ENCODE results near the gene SLC9C1. TPM values are rescaled to one million over a fixed set of nuclear protein-coding genes. Genes with fewer than 3 reads are reported as not detected.

SLC9C1 gene
- total and polyA plus RNA-seq, 7 donors: 0.01 to 0.32 (median 0.17) TPM; not detected in 2

DNA sequence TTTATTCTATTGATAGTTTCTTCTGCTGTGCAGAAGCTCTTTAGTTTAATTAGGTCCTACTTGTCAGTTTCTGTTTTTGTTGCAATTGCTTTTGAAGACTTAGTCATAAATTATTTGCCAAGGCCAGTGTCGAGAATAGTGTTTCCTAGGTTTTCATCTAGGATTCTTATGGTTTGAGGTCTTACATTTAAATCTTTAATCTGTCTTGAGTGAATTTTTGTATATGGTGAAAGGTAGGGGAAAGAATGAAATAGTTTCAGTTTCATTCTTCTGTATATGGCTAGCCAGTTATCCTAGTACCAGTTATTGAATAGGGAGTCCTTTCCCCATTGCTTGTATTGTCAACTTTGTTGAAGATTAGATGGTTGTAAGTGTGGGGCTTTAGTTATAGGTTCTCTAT, 150.3 kb downstream of the SLC9C1 start:
- Histone ChIP-seq H3K36me3 (ENCODE audit: insufficient read depth in 1 of 2, low read depth in 1 of 2) (no peaks in the 10 kb centered on the region), H3K9me3 (no peaks in the 10 kb centered on the region), H3K27ac (no peak overlapping the region), H3K4me1 (no peaks in the 10 kb centered on the region), H3K27me3 (ENCODE audit: insufficient read depth in 3 of 3, low read length in 2 of 3) (no peaks in the 10 kb centered on the region), H3K4me3 (no peak overlapping the region)
- no peak for DNase-seq
- intact Hi-C loops (cut with DNase I): no loop called here
- ATAC-seq: no peak
- TF ChIP-seq CTCF (IDR thresholded peaks at IDR 0.05): no peak
- 73 to 83% (median 76%) methylated on average over 1 of the region's 1 CpG for WGBS, 3 donors

GRCh38 chr3:112143251-112143650, 150.8 kb downstream of the SLC9C1 start:
- H3K36me3 ChIP-seq (ENCODE audit: insufficient read depth in 1 of 2, low read depth in 1 of 2): no peaks in the 10 kb centered on the region
- H3K4me1 ChIP-seq: no peaks in the 10 kb centered on the region
- no peak overlapping the region for H3K4me3 ChIP-seq
- no peak for TF ChIP-seq CTCF (IDR thresholded peaks at IDR 0.05)
- ATAC-seq (no peak), DNase-seq (no peak)
- H3K27me3 ChIP-seq (ENCODE audit: insufficient read depth in 3 of 3, low read length in 2 of 3): no peaks in the 10 kb centered on the region
- WGBS, 3 donors: 79 to 94% (median 87%) methylated on average over 1 of the region's 1 CpG
- no peaks in the 10 kb centered on the region for H3K9me3 ChIP-seq
- intact Hi-C loops (cut with DNase I): no loop called here
- H3K27ac ChIP-seq: no peak overlapping the region

DNA sequence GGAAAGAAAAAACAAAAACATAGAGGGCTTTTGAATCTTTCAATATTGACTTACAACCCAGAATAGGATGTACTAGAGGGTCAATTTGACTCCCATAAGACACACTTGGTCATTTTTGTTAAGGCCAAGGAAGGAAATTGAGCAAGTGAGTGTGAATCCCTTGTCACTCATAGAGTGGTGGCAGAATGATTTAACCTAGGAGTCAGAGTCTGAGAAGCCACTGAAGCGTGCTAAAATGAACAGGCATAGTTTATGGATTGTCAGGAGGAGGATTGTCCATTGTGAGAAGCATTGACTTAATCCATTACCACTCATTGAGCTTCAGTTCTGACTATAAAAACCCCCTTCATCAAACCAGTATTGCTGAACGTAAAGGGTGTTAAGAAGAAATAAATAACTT, 152.7 kb downstream of the SLC9C1 start:
- 72 to 80% (median 78%) methylated on average over 2 of the region's 2 CpGs for WGBS, 3 donors
- TF ChIP-seq CTCF (IDR thresholded peaks at IDR 0.05): no peak
- no peaks in the 10 kb centered on the region for H3K27me3 ChIP-seq (ENCODE audit: insufficient read depth in 3 of 3, low read length in 2 of 3)
- no peak overlapping the region for H3K4me3 ChIP-seq
- ATAC-seq (no peak), DNase-seq (no peak)
- H3K36me3 ChIP-seq (ENCODE audit: insufficient read depth in 1 of 2, low read depth in 1 of 2): no peaks in the 10 kb centered on the region
- no peaks in the 10 kb centered on the region for H3K9me3 ChIP-seq
- peaks cover 4% of the 10 kb centered on the region for H3K4me1 ChIP-seq
- intact Hi-C loops (cut with DNase I): no loop called here
- no peak overlapping the region for H3K27ac ChIP-seq

DNA sequence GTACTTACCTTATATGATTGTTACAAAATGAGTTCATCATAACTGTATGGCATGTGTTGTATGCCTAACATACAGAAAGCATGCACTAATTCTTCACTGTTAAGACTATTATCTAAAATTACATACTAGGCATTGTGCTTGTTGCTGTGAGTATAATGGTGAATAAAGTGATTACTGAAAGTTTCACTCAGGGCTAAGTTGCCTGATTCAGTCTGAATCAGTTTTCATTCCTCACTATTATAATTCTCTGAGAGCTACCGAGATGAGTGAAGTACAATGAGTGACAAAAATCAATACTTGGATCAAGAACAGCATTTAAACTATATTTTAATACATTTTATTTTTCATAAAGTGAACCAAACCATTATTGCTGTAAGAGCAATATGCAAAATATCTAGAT, 153.4 kb downstream of the SLC9C1 start:
- no peaks in the 10 kb centered on the region for H3K36me3 ChIP-seq (ENCODE audit: insufficient read depth in 1 of 2, low read depth in 1 of 2)
- 79 to 95% (median 84%) methylated on average over 1 of the region's 1 CpG for WGBS, 3 donors
- H3K4me3 ChIP-seq: no peak overlapping the region
- ATAC-seq: no peak
- no peak for TF ChIP-seq CTCF (IDR thresholded peaks at IDR 0.05)
- no peak overlapping the region for H3K27ac ChIP-seq
- no peak for DNase-seq
- intact Hi-C loops (cut with DNase I): no loop called here
- no peaks in the 10 kb centered on the region for H3K9me3 ChIP-seq
- H3K4me1 ChIP-seq: peaks cover 4% of the 10 kb centered on the region
- H3K27me3 ChIP-seq (ENCODE audit: insufficient read depth in 3 of 3, low read length in 2 of 3): no peaks in the 10 kb centered on the region

DNA sequence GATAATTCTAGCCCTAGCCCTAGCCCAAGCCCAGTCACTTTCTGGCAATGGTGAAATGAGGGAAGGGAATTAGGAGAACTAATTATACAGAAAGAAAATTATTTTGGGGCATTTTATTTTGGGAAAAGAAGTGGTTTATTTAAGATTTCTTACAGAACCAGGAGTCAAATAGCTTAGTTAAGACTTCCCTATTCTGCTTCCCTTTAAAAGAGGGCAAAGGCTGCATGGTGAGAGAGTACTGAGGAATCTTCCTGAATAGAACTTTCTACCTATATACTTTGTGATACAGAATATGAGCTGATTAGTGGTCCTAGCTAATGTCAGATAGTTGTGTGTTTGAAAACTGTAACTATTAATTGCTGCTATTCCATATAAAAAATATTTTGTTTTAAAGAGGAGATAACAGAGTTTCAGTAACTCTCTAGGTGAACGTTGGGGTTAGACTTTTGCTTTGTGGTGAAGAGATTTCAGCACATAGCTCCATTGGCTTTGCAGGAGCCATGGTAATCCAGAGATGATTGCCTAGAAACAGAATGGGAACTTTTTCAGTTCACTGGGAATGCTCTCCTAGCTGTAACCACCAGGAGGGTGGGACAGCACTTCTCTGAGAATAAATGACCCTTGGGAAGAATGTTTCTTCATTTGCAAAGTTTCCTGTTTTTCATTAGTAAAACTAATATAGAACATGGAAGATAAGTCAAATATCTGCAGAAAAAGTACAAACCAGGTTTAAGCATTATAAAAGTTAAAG, 155.6 kb downstream of the SLC9C1 start:
- intact Hi-C loops (cut with DNase I): loop anchor here (5.0 kb wide), 1 partner anchor 394 kb away; no protein-coding TSS in a partner anchor
- DNase-seq (no peak), ATAC-seq (no peak)
- no peaks in the 10 kb centered on the region for H3K27me3 ChIP-seq (ENCODE audit: insufficient read depth in 3 of 3, low read length in 2 of 3)
- WGBS, 3 donors: 39 to 51% (median 50%) methylated on average over 1 of the region's 1 CpG
- H3K4me3 ChIP-seq: no peak overlapping the region
- no peaks in the 10 kb centered on the region for H3K9me3 ChIP-seq
- peaks cover 4% of the 10 kb centered on the region for H3K4me1 ChIP-seq
- H3K36me3 ChIP-seq (ENCODE audit: insufficient read depth in 1 of 2, low read depth in 1 of 2): no peaks in the 10 kb centered on the region
- no peak for TF ChIP-seq CTCF (IDR thresholded peaks at IDR 0.05)
- H3K27ac ChIP-seq: no peak overlapping the region
